KBM-7 (cell line): ENCODE measurements around the gene ITGA3.

Experiments
- DNase-seq: peaks from one replicate; pipeline ENCODE4 v3.0.0-alpha.2; 2015
- in situ Hi-C: fragments of 300-500 bp; cut with MboI; formaldehyde crosslinking; loops from 2 replicates; pipeline ENCODE4 v1.14.3; 2020; ENCODE audit warnings: low sequenced_read_pairs, low pct_unique_long_range_greater_than_20kb, mixed read lengths

Gene ITGA3

DNA sequence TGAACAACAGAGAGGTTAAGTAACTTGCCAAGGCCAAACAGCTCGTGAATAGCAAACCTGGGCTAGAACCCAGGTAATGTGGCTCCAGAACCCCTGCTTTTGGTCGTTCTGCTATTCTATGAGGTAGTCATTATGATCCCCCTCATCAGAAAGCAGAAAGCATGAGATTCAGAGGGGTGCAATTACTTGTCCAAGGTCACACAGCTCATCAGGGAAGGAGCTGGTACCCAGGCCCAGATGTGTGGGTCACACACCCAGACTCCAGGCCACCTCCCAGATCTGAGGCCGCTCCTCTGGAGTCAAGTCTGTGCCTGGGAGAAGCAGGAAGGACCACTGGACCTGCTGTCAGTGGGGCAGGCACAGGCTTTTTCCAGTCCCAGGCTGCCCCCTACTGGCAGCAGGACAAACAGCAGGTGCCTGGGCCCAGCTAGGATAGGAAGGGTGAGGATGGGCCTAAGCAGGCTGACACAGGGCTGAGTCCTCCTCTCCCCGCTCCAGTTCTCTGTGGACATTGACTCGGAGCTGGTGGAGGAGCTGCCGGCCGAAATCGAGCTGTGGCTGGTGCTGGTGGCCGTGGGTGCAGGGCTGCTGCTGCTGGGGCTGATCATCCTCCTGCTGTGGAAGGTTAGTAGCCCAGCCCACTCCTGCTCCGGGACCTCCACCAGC is 31.5 kb downstream of the ITGA3 start:
- in situ Hi-C loops: no loop called here
- peak; percentile 91 for DNase-seq

DNA sequence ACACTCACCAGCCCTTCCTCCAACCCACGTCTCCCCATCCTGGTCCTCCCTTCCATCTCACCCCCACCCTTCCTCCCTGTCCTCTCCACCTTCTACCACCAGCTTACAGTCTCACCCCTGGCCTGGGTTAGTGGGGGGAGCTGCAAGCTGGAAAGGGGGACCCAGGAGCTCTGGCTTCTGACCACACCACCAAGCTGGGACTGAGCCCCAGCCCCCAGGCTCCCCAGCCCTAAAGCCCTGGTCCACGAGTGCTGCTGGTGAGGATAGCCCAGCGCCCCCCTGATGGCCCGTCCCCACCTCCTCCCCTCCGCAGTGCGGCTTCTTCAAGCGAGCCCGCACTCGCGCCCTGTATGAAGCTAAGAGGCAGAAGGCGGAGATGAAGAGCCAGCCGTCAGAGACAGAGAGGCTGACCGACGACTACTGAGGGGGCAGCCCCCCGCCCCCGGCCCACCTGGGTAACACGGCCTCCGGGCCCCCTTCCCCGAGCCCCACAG is 32.0 kb downstream of the ITGA3 start:
- no peak for DNase-seq
- in situ Hi-C loops: no loop called here

DNA sequence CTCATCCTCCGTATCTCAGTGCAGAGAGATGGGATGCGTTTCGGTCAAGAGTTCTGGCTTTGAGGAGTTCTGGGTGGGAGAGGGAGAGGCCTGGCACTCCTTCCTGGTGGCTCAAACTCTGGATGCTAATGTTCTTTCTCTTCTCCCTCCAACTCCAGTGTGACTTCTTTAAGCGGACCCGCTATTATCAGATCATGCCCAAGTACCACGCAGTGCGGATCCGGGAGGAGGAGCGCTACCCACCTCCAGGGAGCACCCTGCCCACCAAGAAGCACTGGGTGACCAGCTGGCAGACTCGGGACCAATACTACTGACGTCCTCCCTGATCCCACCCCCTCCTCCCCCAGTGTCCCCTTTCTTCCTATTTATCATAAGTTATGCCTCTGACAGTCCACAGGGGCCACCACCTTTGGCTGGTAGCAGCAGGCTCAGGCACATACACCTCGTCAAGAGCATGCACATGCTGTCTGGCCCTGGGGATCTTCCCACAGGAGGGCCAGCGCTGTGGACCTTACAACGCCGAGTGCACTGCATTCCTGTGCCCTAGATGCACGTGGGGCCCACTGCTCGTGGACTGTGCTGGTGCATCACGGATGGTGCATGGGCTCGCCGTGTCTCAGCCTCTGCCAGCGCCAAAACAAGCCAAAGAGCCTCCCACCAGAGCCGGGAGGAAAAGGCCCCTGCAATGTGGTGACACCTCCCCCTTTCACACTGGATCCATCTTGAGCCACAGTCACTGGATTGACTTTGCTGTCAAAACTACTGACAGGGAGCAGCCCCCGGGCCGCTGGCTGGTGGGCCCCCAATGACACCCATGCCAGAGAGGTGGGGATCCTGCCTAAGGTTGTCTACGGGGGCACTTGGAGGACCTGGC is 33.3 kb downstream of the ITGA3 start:
- in situ Hi-C loops: no loop called here
- no peak for DNase-seq

DNA sequence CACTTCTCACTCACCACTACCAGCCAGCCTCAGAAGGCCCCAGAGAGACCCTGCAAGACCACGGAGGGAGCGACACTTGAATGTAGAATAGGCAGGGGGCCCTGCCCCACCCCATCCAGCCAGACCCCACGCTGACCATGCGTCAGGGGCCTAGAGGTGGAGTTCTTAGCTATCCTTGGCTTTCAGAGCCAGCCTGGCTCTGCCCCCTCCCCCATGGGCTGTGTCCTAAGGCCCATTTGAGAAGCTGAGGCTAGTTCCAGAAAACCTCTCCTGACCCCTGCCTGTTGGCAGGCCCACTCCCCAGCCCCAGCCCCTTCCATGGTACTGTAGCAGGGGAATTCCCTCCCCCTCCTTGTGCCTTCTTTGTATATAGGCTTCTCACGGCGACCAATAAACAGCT is 34.2 kb downstream of the ITGA3 start:
- in situ Hi-C loops: no loop called here
- no peak for DNase-seq

- DNase-seq: no peak
- in situ Hi-C loops: no loop called here
Measured at GRCh38 chr17:50090971-50091917, 35.3 kb downstream of the ITGA3 start.

- DNase-seq: no peak
- in situ Hi-C loops: no loop called here
Measured at GRCh38 chr17:50091918-50092285, 36.0 kb downstream of the ITGA3 start.

DNA sequence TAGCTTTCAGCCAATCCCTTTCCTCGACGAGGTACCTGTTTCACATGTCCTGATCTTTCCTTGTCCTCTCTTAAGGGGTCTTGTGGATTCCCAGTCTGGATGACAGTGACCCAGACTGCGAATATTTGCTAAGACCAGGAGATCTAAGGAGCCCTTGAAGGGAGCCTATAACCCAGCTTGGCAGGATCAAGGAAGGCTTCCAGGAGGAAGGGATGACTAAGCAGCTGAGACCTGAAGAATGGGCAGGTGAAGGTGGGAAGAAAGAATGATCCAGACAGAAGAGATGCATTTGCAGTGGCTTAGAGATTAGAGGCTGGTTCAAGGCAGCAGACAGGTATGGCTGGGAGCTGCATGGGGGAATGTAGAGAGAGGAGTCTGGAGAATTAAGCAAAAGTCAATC is 37.3 kb downstream of the ITGA3 start:
- in situ Hi-C loops: no loop called here
- no peak for DNase-seq

DNA sequence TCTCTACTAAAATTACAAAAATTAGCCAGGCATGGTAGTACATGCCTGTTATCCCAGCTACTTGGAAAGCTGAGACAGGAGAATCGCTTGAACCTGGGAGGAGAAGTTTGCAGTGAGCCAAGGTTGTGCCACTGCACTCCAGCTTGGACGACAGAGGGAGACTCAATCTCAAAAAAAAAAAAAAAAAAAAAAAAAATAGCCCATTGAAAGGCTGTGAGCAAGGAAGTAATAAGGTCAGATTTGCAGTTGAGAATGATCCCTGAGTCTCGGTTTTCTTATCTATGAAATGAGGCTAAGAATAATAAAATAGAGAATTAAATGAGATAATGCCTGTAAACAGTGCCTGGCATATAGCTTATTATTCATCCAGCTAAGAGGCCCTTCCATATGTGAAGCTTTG is 37.9 kb downstream of the ITGA3 start:
- in situ Hi-C loops: no loop called here

GRCh38 chr17:50094243-50094752 is 38.4 kb downstream of the ITGA3 start:
- DNase-seq: peak; percentile 93
- in situ Hi-C loops: no loop called here

More for the DNA sequence above, 37.9 kb downstream of the ITGA3 start:
- no peak for DNase-seq

- in situ Hi-C loops: no loop called here
- peak; percentile 98 for DNase-seq
Measured at GRCh38 chr17:50094753-50095619, 39.1 kb downstream of the ITGA3 start, which contains the start of gene PDK2. TSS of gene PDK2 (plus strand) at chr17:50095351. CDS start at chr17:50095436, 85 bp downstream.

GRCh38 chr17:50095626-50096037 is 39.7 kb downstream of the ITGA3 start:
- in situ Hi-C loops: no loop called here

DNA sequence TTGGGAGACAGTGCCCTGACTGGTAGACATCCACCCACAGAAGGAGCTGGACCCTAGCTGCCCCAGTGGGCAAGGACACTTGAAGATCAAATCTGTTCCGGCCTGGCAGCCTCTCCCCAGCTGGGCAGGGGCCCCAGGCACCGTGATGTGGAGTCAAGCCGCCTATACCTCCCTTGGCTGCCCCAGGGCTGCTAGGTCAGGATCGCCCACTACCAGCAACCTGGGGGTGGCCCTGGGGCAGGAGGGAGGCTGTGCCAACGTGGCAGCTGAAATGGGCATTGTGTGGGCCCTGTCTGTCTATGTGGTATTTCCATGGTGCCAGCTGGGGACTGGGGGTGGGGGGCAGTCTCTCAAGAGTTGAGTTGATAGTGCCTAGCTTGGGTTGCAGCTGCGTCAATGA is 40.2 kb downstream of the ITGA3 start:
- DNase-seq: no peak

More at GRCh38 chr17:50095626-50096037, 39.7 kb downstream of the ITGA3 start:
- DNase-seq: no peak

DNA sequence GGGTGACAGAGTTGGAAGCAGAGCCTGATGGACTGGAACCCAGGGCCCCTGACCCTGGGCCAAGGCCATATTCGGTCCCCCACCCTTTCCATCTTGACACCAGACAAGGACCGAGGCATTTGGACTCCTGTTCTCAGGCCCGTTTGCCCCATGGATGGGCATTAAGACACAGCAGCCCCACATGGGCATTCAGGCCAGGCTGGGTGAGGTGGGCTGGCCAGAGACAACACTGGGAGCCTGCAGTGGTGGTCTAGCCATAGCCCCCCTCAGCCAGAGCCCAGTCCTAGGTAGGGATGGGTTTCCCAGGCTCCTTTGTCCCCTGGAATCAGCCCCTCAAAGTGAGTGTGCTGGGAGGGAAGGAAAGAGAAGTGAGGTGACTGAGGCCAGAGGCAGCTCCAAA is 40.8 kb downstream of the ITGA3 start:
- in situ Hi-C loops: no loop called here
- DNase-seq: no peak

More for the DNA sequence above, 40.2 kb downstream of the ITGA3 start:
- in situ Hi-C loops: no loop called here

DNA sequence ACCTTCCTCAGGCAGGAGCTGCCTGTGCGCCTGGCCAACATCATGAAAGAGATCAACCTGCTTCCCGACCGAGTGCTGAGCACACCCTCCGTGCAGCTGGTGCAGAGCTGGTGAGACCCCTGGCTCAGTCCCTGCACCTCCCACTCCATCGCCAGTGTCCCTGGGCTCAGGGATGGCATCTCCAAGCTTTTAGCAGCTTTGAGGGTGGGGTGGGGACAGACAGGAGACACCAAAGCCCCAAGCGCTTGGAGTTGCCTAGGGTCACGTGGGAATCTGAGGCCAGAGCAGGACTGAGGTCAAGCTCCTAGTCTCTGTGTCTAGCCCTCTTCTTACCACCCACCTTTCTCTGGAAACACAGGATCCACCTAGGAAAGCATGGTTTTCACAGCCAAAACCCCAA is 41.5 kb downstream of the ITGA3 start:
- in situ Hi-C loops: no loop called here
- no peak for DNase-seq

DNA sequence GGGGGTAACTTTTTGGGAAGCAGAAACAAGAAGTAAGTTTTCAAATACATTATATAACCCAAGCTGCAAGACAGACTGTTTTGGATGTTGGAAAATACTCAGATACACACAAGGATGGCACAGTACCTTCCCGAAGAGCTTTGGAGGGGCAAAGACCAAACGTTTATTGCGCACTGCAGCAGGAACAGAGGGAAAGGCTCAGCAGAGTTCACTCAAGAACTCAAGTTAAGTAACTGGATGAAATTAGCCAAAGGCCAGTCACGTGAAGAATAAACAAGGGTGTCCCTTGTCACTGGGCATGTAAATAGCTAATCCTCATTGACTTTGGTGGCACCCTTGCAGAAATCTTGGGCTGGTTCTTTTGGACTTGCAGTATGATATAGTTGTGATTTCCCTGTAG is 42.0 kb downstream of the ITGA3 start:
- in situ Hi-C loops: no loop called here
- DNase-seq: no peak

DNA sequence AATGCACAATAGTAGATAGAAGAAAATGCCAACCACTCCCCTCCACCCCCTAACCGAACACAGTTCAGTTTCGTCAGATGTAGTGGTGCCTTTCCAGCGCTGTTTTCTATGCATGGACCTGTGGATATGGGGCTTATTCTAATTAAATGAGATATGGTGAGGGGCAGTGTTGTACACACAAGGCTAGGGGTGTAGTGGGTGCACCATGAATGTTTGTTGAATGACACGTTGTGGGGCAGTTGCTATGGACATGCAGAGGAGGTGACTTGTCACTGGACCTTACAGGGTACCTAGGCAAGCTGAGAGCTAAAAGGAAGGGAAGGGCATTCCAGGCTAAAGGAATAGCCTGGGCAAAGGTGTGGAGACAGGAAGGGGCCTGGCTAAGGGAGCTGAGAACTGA is 42.7 kb downstream of the ITGA3 start:
- no peak for DNase-seq
- in situ Hi-C loops: no loop called here

- no peak for DNase-seq
- in situ Hi-C loops: no loop called here
Measured at GRCh38 chr17:50099003-50099402, 43.1 kb downstream of the ITGA3 start.

- no peak for DNase-seq
- in situ Hi-C loops: no loop called here
Measured at GRCh38 chr17:50100480-50100883, 44.6 kb downstream of the ITGA3 start.
